NCI-H2081 (cell line): ENCODE data around the gene KLF16.

Experiments
- DNase-seq, 2 experiments: peaks; one replicate each; lab custom pipeline; 2025; lab: John Stamatoyannopoulos, UW

KLF16 gene

DNA sequence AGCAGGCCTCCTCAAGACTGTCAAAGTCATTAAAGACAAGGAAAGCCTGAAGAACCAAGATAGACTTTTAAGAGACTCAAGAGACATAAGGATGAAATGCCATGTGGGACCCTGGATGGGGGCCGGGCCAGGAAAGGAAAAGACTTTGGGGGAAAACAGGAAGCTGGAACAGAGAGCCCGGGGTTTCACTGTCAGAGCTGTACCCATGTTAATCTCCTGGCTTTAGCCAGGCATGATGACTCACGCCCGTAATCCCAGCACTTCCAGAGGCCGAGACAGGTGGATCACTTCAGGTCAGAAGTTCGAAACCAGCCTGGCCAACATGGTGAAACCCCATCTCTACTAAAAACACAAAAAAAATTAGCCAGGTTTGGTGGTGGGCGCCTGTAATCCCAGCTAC is 5.6 kb upstream of the KLF16 start:
- no peak for DNase-seq

DNA sequence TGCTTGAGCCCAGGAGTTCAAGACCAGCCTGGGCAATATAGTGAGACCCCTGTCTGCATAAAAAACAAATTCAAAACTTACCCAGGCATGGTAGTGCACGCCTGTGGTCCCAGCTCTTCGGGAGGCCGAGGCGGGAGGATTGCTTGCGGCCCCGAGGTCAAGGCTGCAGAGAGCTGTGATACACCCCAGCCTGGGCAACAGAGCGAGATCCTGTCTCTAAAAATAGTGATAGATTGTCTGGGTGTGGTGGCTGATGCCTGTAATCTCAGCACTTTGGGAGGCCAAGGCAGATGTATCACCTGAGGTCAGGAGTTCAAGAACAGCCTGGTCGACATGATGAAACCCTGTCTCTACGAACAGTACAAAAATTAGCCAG is 4.0 kb upstream of the KLF16 start:
- no peak for DNase-seq

DNA sequence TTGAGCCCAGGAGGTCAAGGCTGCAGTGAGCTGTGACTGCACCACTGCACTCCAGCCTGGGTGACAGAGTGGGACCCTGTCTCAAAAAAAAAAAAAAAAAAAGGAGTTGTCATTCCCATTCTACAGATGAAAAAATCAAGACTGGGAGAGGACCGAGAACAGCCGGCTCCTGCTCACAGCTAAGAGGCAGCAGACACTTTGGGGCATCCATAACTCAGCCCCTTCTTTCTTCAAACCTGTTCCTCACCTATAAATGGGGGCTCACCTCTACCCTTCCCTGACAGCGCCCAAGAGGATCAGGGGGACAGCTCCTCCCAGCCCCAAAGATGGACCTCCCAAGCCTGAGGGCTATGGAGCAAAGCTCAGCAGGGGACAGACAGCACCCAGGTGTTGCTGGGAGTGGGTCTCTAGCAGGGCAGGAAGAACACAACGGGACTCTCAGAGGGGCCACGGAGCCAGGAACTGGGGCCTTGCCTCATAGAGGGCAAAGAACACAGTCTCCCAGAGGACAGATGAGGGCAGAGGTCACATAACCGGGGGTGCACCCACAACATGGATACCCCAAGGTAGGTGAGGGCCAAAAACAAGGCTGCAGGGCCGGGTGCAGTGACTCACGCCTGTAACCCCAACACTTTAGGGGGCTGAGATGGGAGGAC is 3.4 kb upstream of the KLF16 start:
- no peak for DNase-seq

DNA sequence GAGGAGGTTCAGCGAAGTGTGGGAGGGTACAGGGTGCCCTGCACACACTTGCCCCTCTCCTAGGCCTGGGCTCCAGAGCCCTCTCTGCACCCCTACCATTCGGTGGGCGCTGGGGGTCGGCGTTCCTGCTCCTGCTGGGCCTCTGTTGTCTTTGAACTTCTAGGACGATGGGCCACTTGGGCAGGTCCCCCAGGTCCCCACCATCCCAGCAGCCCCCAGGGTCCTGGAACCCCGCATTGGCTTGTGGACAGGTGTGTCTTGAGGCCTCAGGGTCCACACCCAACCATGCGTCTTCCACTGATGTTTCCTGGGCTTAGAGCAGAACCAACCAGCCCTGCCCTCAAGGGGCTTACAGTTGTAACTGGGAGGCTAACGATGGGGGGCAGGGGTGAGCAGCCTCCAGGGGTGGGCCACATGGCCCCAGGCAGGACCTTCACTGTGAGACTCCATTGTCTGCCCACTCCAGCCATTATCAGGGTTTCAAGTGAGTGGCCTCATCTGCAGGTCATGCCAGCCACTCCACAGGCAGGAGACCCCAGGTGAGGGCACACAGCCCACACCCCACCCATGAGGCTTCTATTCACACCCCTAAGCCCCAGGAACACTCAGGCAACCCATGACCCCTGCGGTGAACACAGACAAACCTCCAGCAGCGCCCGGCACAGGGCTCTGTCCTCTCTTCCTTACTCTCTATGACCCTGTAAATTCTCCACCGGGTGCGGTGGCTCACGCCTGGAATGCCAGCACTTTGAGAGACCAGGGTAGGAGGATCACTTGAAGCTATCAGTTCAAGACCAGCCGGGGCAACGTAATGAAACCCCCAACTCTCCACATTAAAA is 2.0 kb upstream of the KLF16 start:
- no peak for DNase-seq

DNA sequence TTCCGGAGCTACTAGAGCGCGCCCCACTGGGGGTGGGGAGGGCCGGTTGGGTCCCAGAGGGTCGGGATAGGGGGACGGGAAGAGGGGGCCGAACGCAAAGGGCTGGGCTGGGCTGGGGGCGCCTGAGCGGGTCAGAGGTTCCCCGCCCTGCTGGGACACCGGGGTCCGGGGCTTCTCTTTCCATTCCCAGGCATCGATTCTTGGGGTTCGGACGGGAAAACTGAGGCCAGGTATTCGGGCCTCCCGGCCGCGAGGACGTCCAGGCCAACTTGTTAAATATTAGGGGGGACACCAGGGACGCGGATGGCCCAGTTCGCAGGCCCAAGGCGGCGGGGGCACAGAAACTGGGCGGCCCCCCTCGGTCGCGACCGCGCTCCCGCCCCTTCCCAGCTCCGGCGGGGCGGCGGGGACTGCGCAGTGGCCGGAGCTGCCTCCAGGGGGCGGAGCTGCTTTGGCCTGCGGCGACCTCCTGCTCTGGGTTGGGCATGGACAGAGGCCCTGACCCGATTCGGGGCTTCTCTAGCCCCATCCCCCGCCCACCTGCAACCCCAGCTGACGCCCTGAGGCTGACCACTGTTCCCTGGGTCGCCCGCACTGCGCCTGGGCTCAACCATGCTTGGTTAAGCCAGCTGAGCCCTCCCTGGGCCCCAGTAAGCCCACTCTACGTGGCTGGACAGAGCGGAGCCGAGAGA is 1.2 kb upstream of the KLF16 start:
- peak in 1 of 2 experiments; percentile 26 for DNase-seq

DNA sequence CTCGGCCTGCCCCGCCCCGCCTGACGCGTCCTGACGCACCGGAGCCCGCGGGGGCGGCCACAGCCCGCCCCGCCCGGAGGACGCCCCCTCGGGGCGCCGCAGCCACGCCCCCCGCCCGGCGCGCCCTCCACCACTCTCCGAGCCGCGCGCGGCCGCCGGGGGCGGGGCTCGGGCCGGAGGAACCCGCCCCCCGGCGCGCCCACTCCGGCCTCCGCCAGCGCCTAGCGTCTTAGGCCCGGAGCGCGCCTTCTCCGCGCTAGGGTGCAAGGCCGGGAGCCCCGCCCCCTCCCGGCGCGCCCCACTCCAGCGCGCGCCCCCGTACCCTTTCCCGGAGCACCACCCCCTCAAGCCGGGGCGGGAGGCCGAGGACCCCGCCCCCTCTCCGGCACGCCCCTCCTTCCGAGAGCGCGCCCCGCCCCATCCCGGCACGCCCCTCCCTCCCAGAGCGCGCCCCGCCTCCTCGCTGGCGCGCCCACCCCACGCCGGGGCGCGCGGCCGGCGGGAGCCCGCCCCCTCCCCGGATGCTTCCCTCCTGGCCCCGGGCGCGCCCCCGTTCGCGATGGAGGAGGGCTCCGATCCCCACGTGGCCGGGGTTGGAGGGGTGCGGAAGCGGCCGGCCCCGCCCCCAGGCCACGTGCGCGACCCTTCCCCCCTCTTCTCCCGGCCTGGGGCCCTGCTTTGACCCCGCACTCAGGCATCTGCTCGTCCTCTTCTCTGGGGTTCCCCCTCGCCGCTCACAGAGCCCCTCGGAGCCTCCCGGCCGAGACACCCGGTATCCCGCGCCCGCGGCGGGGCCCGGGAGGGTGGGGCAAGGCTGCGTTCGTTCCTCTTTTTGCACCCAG is 480 bp upstream of the KLF16 start:
- DNase-seq, result peak; percentile 93 to 98

DNA sequence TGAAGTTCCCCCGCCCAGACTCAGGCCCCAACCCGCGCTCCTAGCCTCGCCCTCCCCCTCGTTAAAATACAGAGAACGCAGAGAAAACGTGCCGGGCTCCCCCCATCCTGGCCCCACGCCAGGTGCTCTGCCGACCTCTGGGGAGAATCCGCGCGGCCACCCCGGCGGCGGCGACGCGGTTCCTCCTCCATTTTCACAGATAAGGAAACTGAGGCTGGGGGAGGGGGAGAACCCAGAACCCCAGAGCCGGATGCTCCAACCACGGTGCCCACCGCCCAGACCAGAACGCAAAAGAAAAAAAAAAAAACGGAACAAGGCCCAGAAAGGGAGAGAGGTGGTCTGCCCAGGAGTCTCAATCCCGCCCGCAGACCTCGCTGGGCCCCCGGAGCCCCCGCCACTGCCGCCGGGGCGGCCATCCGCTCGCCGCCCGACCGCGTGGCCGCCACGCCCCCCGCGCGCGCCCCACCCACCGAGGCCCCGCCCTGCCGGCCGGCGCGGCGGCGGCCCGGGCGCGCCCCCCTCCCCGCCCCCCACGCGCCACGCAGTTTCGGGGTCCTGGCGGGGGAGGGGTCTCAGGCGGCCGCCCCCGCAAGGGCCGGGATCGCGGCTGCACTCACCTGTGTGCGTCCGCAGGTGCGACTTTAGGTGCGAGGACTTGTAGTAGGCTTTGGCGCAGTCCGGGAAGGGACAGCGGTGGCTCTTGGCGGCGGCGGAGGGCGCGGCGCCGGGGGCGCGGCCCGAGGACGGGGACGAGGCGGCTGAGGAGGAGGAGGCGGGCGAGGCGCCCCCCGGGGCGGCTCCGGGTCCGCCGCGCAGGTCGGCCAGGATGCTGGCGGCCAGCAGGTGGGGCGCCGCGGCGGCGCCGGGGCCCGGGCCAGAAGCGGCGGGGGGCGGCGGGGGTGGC is 703 bp downstream of the KLF16 start:
- peak in 1 of 2 experiments; percentile 33 for DNase-seq

DNA sequence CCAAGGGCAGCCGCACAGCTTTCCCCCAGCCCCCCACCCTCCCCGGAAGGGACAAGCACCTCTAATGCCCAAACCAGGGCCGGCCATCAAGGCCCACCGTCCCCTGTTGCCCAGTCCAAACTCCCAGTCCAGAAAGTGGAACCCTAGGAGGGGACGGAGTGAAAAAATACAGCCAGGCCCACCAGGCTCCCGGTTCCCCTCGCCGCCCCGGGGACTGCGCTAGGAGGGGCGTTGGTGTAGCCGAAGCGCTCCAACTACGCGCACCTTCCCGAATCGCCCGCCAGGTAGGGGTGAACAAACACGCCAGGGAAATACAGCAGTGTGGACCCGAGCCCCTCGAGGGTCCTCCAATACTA is 1.3 kb downstream of the KLF16 start:
- DNase-seq, result no peak

DNA sequence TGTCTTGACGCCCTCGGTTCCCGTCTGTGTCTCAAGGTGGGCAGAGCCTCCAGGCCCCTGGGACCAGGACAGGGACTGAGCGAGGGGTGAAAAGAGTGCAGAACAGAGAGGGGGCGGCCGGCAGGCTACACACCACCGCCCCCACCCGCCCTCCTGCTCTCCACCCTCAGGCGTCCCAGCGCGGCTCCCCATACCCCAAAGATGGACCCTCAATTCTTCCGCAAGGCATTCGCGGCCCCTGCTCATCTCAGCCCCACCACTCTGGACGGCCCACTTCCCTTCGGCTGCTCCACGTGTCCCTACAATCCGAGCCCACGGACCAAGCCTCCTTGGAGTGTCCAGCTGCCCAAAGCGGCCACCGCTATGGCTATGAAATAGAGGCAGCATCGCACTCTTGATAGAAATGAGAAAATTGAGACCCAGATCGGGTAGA is 1.8 kb downstream of the KLF16 start:
- DNase-seq, result no peak

DNA sequence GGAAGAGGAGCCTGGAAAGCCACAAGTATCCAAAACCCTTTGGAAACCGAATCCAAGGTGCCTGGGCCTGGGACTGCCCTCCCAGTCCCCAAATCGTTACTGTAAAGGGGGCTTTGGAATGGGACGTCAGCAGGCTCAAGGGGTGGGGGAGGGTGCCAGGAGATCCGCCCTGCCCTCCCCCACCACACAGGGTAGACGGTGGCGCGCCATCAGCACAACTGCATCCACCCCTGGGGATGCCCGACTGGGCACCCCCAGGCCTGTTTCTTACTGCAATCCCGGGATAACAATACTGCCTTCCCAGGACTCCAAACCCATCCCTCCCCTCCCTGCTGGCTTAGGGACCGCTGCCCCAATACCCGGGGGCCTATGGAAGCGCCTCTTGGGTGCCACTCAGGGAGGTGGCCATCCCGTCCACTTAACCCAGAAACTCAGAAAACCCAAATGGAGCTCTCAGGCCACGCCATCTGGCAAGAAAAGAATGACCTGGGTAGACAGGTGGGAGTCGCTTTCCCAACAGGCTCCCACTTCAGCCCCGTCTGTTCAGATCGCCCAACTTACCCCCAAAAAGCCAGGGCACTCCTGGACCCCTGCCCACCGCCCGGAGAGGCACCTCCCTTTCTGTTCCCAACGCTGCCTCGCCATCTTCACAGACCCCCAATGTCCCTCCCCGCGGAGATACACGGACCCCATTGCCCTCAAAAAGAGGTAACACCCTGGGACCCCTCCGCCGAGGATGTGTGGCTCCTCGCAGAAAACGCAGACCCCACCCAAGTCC is 2.4 kb downstream of the KLF16 start:
- no peak for DNase-seq

DNA sequence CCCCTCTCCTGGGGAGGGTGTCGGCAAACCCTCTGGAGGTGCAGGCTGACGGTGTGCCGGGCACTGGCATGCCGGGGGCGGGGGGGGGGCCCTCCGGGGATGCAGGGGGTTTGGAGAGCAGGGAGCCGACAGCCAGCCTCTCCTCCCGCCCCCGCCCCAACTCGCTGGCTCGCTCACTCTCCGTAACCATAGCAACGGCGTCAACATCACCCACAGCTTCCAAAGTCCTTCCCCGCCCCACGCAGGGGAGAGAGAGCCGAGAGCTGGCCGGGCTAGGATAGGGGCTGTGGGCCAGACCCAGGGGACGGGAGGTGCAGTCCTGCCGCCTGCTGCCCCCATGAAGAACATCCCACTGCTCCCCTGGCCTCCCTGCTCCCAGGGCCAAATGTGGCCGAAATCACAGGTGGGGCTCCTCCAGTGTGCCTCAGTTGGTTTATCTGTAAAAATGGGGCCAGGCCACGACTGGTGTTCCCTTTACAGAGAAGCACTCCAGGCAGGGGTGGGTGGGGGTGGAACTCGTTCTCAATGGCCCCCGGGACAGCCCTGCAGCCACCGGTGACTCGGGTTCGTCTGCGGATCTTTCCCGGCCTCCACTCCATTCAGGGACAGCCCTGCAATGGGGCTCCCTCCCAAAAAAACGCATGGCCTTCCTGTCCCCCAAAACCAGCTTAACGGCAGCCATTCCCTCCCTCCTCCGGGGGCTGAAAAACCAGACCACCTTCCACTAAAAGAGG is 3.2 kb downstream of the KLF16 start:
- DNase-seq, result peak in 1 of 2 experiments; percentile 4

DNA sequence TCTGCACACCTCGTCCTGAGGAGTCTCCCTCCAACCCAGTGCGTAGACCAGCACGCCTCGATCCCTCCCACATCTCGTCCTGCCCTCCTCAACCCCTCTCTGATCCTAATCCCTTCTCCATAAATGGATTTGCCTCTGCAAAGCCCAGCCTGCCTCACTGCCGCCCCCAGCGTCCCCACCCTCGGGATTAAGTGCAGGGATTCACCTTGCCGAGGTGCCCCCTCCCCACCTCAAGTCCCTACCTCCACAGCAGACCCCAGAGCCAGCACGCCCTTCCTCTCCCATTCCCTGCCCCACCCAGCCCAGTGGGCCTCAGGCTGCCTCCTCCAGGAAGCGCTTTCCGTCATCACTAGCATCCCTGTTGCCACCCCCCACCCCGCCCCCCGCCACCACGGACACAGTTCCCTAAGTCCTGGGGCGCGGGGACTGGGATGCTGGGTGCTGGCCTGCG is 4.0 kb downstream of the KLF16 start:
- DNase-seq, result no peak

DNA sequence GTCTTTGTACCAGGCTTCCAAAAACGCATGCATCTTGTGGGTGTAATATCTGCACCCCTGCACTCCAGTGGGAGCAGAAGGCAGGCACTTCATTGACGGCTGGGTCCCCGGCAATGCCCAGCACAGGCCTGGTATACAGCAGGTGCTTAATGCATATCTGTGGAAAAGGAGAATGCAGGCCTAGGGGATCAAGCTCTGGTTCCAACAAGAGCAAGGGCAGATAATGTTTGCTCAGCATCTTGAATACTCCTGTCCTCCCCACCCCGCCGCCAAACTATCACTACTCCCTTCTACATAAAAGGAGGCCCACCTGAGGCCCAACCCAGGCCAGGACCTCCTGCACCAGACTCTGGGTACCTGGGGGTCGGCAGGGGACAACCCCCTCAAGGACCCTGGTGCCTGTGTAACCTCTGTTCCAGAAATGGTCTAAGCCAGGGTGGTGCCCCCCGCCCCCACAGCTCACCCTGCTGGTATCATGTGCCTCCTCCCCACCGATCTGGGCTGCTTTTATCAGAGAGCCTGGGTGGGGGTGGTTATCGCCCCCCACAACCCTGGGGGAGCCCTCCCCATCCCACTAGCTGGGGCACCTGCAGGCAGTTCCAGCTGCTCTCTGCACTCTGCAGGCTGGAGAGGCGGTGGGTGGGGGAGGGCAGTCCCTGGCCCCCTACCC is 4.8 kb downstream of the KLF16 start:
- no peak for DNase-seq

DNA sequence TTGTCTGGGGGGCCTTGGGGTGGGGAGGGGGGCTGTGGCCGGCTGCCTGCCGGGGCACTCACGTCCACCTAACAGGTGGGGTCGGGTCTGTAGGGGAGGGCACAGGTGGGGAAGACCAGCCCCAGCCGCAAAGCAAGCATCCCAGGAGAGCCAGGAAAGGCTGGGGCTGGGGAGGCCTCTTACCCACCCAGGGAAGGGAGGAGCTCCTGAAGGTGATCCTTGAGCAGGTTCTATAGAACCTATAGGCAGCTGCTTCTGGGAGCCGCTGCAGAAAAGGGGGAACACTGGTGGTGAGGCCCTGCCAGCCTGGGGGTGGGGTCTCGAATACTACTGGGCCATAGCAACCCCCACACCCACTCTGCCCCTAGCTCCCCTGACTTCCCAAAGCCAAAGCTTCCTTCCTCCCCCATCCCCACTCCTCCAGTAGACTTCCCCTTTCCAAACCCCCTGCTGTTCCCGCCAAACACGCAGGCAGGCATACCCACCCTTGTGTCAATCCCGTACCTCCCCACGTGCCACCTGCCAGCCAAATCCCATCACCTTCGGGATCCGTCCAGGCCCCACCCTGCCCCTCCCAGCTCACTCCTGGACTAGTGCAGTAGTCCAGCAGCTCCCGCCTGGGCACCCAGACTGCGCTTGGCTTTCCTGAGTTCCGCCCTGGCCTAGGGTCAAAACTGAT is 5.6 kb downstream of the KLF16 start:
- no peak for DNase-seq

DNA sequence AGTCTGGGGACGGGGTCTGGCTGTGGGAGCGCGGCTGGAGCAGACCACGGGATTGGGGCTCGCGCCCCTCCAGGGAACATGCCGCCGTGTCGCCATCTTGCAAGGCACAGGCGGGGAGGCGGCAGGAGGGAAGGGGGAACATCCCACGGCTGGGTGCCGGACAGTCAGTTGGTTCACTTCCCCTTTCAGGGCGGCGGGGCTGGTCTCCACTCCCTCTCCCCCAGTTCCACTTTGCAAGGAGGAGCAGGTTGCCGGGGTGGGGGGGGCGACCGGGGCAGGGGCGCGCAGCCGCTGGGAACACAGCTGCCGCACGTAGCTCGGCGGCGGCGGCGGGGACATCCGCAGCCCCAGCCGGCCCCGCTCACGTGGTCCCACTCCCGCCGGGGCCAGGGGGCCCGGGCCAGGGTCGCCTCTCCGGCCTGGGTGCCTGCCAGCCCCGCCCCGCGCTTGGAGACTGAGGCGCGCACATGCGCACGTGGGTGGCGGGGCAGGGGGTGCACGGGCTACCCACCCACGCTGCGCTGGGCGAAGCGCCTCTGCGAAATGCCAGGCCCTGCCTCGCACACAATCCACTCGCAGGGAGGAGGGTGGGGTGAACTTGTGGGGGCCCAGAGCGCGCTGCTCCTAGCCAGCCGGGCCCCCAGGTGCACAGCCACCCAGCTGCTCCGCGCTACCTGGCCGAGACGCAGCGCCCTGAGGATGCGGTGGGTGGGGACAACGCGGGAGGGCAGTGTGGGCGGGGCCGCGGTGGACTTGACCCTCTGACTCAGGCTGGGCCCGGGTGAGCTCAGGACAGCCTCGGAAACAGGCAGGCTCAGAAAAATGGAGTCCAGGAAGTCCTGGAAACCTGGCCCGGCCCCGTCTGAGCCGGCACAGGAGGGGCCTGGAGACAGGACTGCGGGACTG is 6.4 kb downstream of the KLF16 start:
- DNase-seq, result no peak

DNA sequence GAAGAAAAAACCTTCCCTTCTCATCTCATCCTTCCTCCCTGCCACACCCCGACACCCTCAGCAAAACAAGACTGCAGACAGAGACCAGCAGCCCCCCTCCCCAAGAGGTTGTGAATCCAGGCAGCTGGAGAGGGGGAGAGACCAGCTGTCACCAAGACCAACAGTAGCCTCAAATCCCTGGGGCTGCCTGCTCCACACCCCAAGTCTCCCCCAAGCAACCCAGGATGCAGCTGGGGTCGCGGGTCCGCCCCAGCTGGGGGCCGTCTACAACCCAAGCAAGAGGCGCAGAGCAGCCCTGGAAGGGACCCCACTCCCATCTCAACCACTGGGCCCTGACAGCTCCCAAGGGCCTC is 7.1 kb downstream of the KLF16 start:
- DNase-seq, result no peak

DNA sequence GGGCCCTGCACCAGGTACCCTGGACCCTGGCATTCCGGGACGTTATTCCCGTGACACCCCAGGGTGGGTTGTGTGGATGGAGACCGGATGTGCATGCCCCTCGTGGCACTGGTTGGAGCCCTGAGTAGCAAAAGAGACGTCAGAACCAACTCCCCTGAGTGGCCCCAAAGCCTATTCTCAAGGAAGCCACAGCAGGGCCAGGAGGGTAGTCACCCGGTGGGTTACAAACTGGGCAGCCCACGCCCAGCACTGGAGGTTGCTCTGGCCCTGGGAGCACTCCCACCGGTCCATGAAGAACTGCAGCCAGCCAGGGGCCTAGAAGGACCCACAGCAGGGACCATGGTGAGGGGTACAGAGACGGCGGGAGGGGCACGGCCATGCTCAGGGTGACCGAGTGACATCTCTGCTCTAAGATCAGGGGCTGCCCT is 7.5 kb downstream of the KLF16 start:
- no peak for DNase-seq
